ENCODE results near the gene HEBP2. TPM values are rescaled to one million over a fixed set of nuclear protein-coding genes. Genes with fewer than 3 reads are reported as not detected.

Gene HEBP2
- total and polyA plus RNA-seq, 2 of the 4 experiments (the other 2 are of a cell fraction), result 3.9 to 6.1 TPM

DNA sequence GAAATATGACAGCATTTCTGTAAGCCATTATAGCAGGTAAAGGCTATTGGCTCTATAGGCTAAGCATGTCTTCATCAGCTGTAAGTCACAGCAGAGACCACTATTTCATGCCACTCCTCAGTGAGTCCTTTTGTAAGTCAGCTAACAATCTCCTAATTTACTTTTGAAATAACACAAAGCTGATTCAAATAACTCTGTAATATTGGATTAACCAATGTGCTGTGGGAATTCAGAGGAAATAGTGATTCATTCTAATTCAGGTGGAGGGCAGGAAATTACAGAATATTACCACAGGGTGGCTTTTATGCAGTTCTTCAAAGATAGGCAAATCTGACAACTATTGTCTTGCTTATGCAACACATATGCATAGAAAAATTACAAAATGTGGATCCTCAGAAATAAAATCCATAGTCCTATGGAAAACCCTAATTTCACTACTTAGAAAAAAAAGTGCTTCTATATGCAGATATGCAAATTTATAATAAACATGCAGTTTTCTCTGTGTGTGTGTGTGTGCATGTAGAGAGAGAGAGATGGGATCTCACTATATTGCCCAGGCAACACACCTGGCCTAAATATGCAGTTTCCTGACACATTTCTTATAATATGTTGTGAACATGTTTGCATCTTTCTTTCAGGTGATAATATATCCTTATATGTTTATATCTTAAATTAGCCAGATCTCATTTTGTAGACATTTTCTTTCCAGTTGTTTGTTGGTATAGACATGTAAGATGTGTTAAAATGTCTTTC, 31.1 kb upstream of the HEBP2 start:
- H3K27ac ChIP-seq (ENCODE audit: insufficient read depth, low read length), result no peak overlapping the region
- H2AFZ ChIP-seq (replicated peaks; ENCODE audit: low read length, poor library complexity), result no peak overlapping the region
- H3K4me2 ChIP-seq (ENCODE audit: low read depth, low read length), result no peak overlapping the region
- no peak overlapping the region for H3K56ac ChIP-seq (ENCODE audit: extremely low read depth, insufficient read depth, low read length)
- no peaks in the 10 kb centered on the region for H4K20me1 ChIP-seq (ENCODE audit: insufficient read depth, low read length)
- H2AK9ac ChIP-seq (replicated peaks; ENCODE audit: low read depth, low read length, poor library complexity), result no peak overlapping the region
- no peak overlapping the region for H3K4me3 ChIP-seq (ENCODE audit: insufficient read depth, low read depth, low read length)
- ATAC-seq (ENCODE audit: low read depth), result no peak
- H3K9ac ChIP-seq (ENCODE audit: low read depth, low read length), result no peak overlapping the region
- no peaks in the 10 kb centered on the region for H3K79me1 ChIP-seq (ENCODE audit: low read depth in 1 of 2, low read length in 2 of 2)
- H3K4me1 ChIP-seq (ENCODE audit: control insufficient read depth, insufficient read depth, low read length), result no peaks in the 10 kb centered on the region
- H2BK120ac ChIP-seq (ENCODE audit: low read depth, low read length), result no peak overlapping the region
- ChIA-PET CTCF (interaction anchor here (1.6 kb wide), 1 partner anchor 10 kb away, joined by 4 read pairs; no protein-coding TSS in a partner anchor), POLR2A (ENCODE audit: unreplicated experiment) (no interaction called here)
- dilution Hi-C loops (cut with HindIII; ENCODE audit: low sequenced_read_pairs, unreplicated experiment) (no loop called here), in situ Hi-C loops (cut with MboI; ENCODE audit: low sequenced_read_pairs) (no loop called here), intact Hi-C loops (cut with micrococcal nuclease) (no loop called here)
- H2AK5ac ChIP-seq (ENCODE audit: low read depth, low read length), result no peak overlapping the region
- H3K9me1 ChIP-seq (ENCODE audit: insufficient read depth, low read length), result no peaks in the 10 kb centered on the region
- no peak overlapping the region for H4K5ac ChIP-seq (ENCODE audit: low read depth, low read length)
- H2BK15ac ChIP-seq (ENCODE audit: low read depth, low read length), result no peak overlapping the region
- H3K36me3 ChIP-seq (ENCODE audit: control insufficient read depth, insufficient read depth, low read length), result no peaks in the 10 kb centered on the region
- BruUV-seq (replicated peaks), result no TSS peak
- no peak overlapping the region for H3K18ac ChIP-seq (ENCODE audit: low read depth, low read length)
- no peak overlapping the region for H2BK20ac ChIP-seq (ENCODE audit: low read depth, low read length)
- no peak for DNase-seq
- H2BK5ac ChIP-seq (ENCODE audit: low read depth, low read length, poor library complexity, severe bottlenecking), result no peak overlapping the region
- no peak overlapping the region for H4K91ac ChIP-seq (ENCODE audit: insufficient read depth, low read depth, low read length)
- H3K4ac ChIP-seq (ENCODE audit: low read depth, low read length), result no peak overlapping the region
- no peak overlapping the region for H3K14ac ChIP-seq (replicated peaks; ENCODE audit: low read depth, low read length)
- H4K8ac ChIP-seq (ENCODE audit: low read depth in 2 of 2, low read length in 2 of 2), result no peak overlapping the region
- no peak overlapping the region for H3K23ac ChIP-seq (ENCODE audit: low read depth, low read length)
- H3K9me3 ChIP-seq (ENCODE audit: control insufficient read depth, insufficient read depth, low read length), result no peaks in the 10 kb centered on the region
- peaks cover 9% of the 10 kb centered on the region for H3K27me3 ChIP-seq (ENCODE audit: control insufficient read depth, insufficient read depth, low read length)
- TF ChIP-seq MAZ (IDR thresholded peaks at IDR 0.05; ENCODE audit: borderline replicate concordance, low read depth, low read length), result no peak
- TF ChIP-seq MXI1 (IDR thresholded peaks at IDR 0.05; ENCODE audit: borderline replicate concordance, low read depth, low read length), result no peak
- TF ChIP-seq RFX5 (IDR thresholded peaks at IDR 0.05; ENCODE audit: low read depth, low read length), result no peak
- TF ChIP-seq, protein P1, sequence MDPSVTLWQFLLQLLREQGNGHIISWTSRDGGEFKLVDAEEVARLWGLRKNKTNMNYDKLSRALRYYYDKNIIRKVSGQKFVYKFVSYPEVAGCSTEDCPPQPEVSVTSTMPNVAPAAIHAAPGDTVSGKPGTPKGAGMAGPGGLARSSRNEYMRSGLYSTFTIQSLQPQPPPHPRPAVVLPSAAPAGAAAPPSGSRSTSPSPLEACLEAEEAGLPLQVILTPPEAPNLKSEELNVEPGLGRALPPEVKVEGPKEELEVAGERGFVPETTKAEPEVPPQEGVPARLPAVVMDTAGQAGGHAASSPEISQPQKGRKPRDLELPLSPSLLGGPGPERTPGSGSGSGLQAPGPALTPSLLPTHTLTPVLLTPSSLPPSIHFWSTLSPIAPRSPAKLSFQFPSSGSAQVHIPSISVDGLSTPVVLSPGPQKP (IDR thresholded peaks at IDR 0.05; ENCODE audit: borderline replicate concordance, low read depth, low read length), result no peak
- no peak for TF ChIP-seq BHLHE40 (IDR thresholded peaks at IDR 0.05; ENCODE audit: low read depth, low read length)
- no peak for TF ChIP-seq RAD21 (IDR thresholded peaks at IDR 0.05; ENCODE audit: low read length)
- TF ChIP-seq CHD1 (IDR thresholded peaks at IDR 0.05; ENCODE audit: low read depth, low read length), result no peak
- TF ChIP-seq RCOR1 (IDR thresholded peaks at IDR 0.05; ENCODE audit: insufficient replicate concordance, low read length), result no peak
- TF ChIP-seq, protein P2, sequence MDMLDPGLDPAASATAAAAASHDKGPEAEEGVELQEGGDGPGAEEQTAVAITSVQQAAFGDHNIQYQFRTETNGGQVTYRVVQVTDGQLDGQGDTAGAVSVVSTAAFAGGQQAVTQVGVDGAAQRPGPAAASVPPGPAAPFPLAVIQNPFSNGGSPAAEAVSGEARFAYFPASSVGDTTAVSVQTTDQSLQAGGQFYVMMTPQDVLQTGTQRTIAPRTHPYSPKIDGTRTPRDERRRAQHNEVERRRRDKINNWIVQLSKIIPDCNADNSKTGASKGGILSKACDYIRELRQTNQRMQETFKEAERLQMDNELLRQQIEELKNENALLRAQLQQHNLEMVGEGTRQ (IDR thresholded peaks at IDR 0.05; ENCODE audit: low read depth, low read length), result no peak
- TF ChIP-seq POLR2A (IDR thresholded peaks at IDR 0.05; ENCODE audit: low read depth, low read length), result no peak
- no peak for TF ChIP-seq MAFK (IDR thresholded peaks at IDR 0.05; ENCODE audit: low read depth, low read length)
- no peak for TF ChIP-seq FOS (IDR thresholded peaks at IDR 0.05; ENCODE audit: low read depth, low read length)
- TF ChIP-seq SMC3 (IDR thresholded peaks at IDR 0.05; ENCODE audit: low read depth, low read length), result no peak
- TF ChIP-seq NFE2L2 (IDR thresholded peaks at IDR 0.05; ENCODE audit: low read depth, low read length), result no peak
- no peak for TF ChIP-seq CEBPB (IDR thresholded peaks at IDR 0.05; ENCODE audit: low read depth, low read length)
- TF ChIP-seq, protein P3, sequence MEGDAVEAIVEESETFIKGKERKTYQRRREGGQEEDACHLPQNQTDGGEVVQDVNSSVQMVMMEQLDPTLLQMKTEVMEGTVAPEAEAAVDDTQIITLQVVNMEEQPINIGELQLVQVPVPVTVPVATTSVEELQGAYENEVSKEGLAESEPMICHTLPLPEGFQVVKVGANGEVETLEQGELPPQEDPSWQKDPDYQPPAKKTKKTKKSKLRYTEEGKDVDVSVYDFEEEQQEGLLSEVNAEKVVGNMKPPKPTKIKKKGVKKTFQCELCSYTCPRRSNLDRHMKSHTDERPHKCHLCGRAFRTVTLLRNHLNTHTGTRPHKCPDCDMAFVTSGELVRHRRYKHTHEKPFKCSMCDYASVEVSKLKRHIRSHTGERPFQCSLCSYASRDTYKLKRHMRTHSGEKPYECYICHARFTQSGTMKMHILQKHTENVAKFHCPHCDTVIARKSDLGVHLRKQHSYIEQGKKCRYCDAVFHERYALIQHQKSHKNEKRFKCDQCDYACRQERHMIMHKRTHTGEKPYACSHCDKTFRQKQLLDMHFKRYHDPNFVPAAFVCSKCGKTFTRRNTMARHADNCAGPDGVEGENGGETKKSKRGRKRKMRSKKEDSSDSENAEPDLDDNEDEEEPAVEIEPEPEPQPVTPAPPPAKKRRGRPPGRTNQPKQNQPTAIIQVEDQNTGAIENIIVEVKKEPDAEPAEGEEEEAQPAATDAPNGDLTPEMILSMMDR (conservative IDR thresholded peaks at IDR 0.05; ENCODE audit: low read depth, low read length), result no peak
